HEK293T (cell line): ENCODE measurements around the gene PIK3R5.

Experiments used
- CTCF ChIA-PET: fragments of 350-600 bp; formaldehyde crosslinking; extraction: SDS; loops from one replicate; lab custom pipeline; 2021; ENCODE audit warnings: antibody characterized with exemption, inconsistent platforms; lab: Yijun Ruan, JAX
- POLR2A ChIA-PET: fragments of 350-600 bp; formaldehyde crosslinking; extraction: SDS; loops from one replicate; lab custom pipeline; 2020; ENCODE audit warnings: antibody characterized with exemption, inconsistent platforms; lab: Yijun Ruan, JAX
- DNase-seq: peaks from one replicate; pipeline ENCODE4 v3.0.0; 2012; ENCODE audit warnings: mixed read lengths; ENCODE audit errors: extremely low spot score
- ARNT ChIP-seq: fragments of 450-650 bp; IDR thresholded peaks from 2 replicates; pipeline ENCODE4 v1.6.1; 2017; ENCODE audit warnings: mild to moderate bottlenecking
- BHLHE40 ChIP-seq: fragments of 450-650 bp; IDR thresholded peaks from 2 replicates; pipeline ENCODE4 v1.6.1; 2016; ENCODE audit warnings: mild to moderate bottlenecking, moderate library complexity, borderline replicate concordance
- CTBP1 ChIP-seq: fragments of 450-650 bp; IDR thresholded peaks from 2 replicates; pipeline ENCODE4 v1.6.1; 2016; ENCODE audit warnings: borderline replicate concordance
- ELF4 ChIP-seq: fragments of 450-650 bp; IDR thresholded peaks from 2 replicates; pipeline ENCODE4 v1.6.1; 2017; ENCODE audit warnings: antibody characterized with exemption
- FOXA1 ChIP-seq: fragments of 450-650 bp; IDR thresholded peaks from 2 replicates; pipeline ENCODE4 v1.6.1; 2016; ENCODE audit warnings: mild to moderate bottlenecking
- FOXK2 ChIP-seq: fragments of 450-650 bp; IDR thresholded peaks from 2 replicates; pipeline ENCODE4 v1.6.1; 2016; ENCODE audit warnings: mild to moderate bottlenecking
- FOXM1 ChIP-seq: fragments of 450-650 bp; IDR thresholded peaks from 2 replicates; pipeline ENCODE4 v1.6.1; 2017; ENCODE audit warnings: mild to moderate bottlenecking, borderline replicate concordance
- HDGF ChIP-seq: fragments of 450-650 bp; IDR thresholded peaks from 2 replicates; pipeline ENCODE4 v1.6.1; 2017; ENCODE audit warnings: antibody characterized with exemption, borderline replicate concordance
- L3MBTL2 ChIP-seq: fragments of 450-650 bp; conservative IDR thresholded peaks from 2 replicates; pipeline ENCODE4 v1.6.1; 2016; ENCODE audit warnings: mild to moderate bottlenecking
- LEF1 ChIP-seq: fragments of 450-650 bp; IDR thresholded peaks from 2 replicates; pipeline ENCODE4 v1.6.1; 2017; ENCODE audit warnings: mild to moderate bottlenecking, borderline replicate concordance
- NFRKB ChIP-seq: fragments of 450-650 bp; IDR thresholded peaks from 2 replicates; pipeline ENCODE4 v1.6.1; 2016; ENCODE audit warnings: mild to moderate bottlenecking, moderate library complexity
- PKNOX1 ChIP-seq: fragments of 450-650 bp; IDR thresholded peaks from 2 replicates; pipeline ENCODE4 v1.6.1; 2016
- SP1 ChIP-seq: fragments of 450-650 bp; IDR thresholded peaks from 2 replicates; pipeline ENCODE4 v1.6.1; 2017
- SUZ12 ChIP-seq: fragments of 450-650 bp; IDR thresholded peaks from 2 replicates; pipeline ENCODE4 v1.6.1; 2016; ENCODE audit warnings: mild to moderate bottlenecking
- TARDBP ChIP-seq: fragments of 450-650 bp; IDR thresholded peaks from 2 replicates; pipeline ENCODE4 v1.6.1; 2016
- ZNF384 ChIP-seq: fragments of 450-650 bp; IDR thresholded peaks from 2 replicates; pipeline ENCODE4 v1.6.1; 2016

PIK3R5 gene

GRCh38 chr17:8956465-8956902, 9.0 kb downstream of the PIK3R5 start:
- no peak for DNase-seq
- ChIA-PET CTCF (no interaction called here), POLR2A (interaction anchor here (0.5 kb wide), 1 partner anchor 91 kb away, joined by 3 read pairs; no protein-coding TSS in a partner anchor)
- TF ChIP-seq PKNOX1 (no peak), FOXA1 (no peak), CTBP1 (no peak), ARNT (no peak), LEF1 (no peak), SP1 (no peak), NFRKB (no peak), ELF4 (no peak), TARDBP (no peak), ZNF384 (no peak), FOXK2 (no peak), BHLHE40 (no peak), L3MBTL2 (no peak), SUZ12 (no peak)

- no peak for TF ChIP-seq FOXM1
- TF ChIP-seq ZNF384 = no peak
- TF ChIP-seq SP1 = no peak
- no peak for TF ChIP-seq SUZ12
- no peak for TF ChIP-seq LEF1
- TF ChIP-seq PKNOX1 = no peak
- TF ChIP-seq CTBP1 = no peak
- no peak for TF ChIP-seq TARDBP
- TF ChIP-seq ELF4 = no peak
- no peak for TF ChIP-seq NFRKB
- TF ChIP-seq ARNT = no peak
- TF ChIP-seq BHLHE40 = no peak
- no peak for TF ChIP-seq HDGF
- no peak for TF ChIP-seq FOXA1
- TF ChIP-seq L3MBTL2 = no peak
- TF ChIP-seq FOXK2 = no peak
- ChIA-PET CTCF (no interaction called here), POLR2A (no interaction called here)
- DNase-seq = no peak
Measured at GRCh38 chr17:8955021-8955959, 10.2 kb downstream of the PIK3R5 start.

GRCh38 chr17:8954339-8954738, 11.2 kb downstream of the PIK3R5 start:
- no peak for DNase-seq
- CTCF ChIA-PET = no interaction called here
- POLR2A ChIA-PET = no interaction called here
- no peak for TF ChIP-seq ZNF384
- no peak for TF ChIP-seq CTBP1
- TF ChIP-seq L3MBTL2 = no peak
- no peak for TF ChIP-seq ELF4
- TF ChIP-seq NFRKB = no peak
- TF ChIP-seq FOXA1 = no peak
- no peak for TF ChIP-seq SUZ12
- TF ChIP-seq FOXK2 = no peak

GRCh38 chr17:8953156-8953885, 12.2 kb downstream of the PIK3R5 start:
- TF ChIP-seq NFRKB (no peak), SP1 (no peak), ARNT (no peak), FOXK2 (no peak), FOXM1 (no peak), L3MBTL2 (no peak), SUZ12 (no peak), ZNF384 (no peak), CTBP1 (no peak), FOXA1 (no peak), TARDBP (no peak), ELF4 (no peak), BHLHE40 (no peak), LEF1 (no peak), PKNOX1 (no peak), HDGF (no peak)
- DNase-seq = no peak
- ChIA-PET POLR2A (interaction anchor here (1.3 kb wide), 1 partner anchor 11 kb away, joined by 3 read pairs; no protein-coding TSS in a partner anchor), CTCF (interaction anchor here (0.5 kb wide), 1 partner anchor 484 kb away, joined by 3 read pairs; no protein-coding TSS in a partner anchor)

- TF ChIP-seq ZNF384 (no peak), FOXM1 (no peak), FOXK2 (no peak), NFRKB (no peak), TARDBP (no peak), ELF4 (no peak), LEF1 (no peak), SP1 (no peak), ARNT (no peak), SUZ12 (no peak), FOXA1 (no peak), PKNOX1 (no peak), HDGF (no peak)
- CTCF ChIA-PET = no interaction called here
Measured at GRCh38 chr17:8952191-8952590, 13.3 kb downstream of the PIK3R5 start.

More at GRCh38 chr17:8952191-8952590, 13.3 kb downstream of the PIK3R5 start:
- DNase-seq = no peak
- POLR2A ChIA-PET = interaction anchor here (0.6 kb wide), 1 partner anchor 189 kb away, joined by 3 read pairs; no protein-coding TSS in a partner anchor
